PFSK-1 (cell line): ENCODE measurements around the gene MTFR2.

Source experiments
- POLR2AphosphoS5 ChIP-seq: IDR thresholded peaks from 2 replicates; pipeline ENCODE4 v1.6.1; 2012; ENCODE audit warnings: low read depth, mild to moderate bottlenecking, control low read depth, low read length, moderate library complexity
- SIN3A ChIP-seq: IDR thresholded peaks from 2 replicates; pipeline ENCODE4 v1.6.1; 2012; ENCODE audit warnings: mild to moderate bottlenecking, low read length, moderate library complexity, borderline replicate concordance; ENCODE audit not compliant: insufficient read depth
- TAF1 ChIP-seq: IDR thresholded peaks from 2 replicates; pipeline ENCODE4 v1.6.1; 2012; ENCODE audit warnings: low read length, control low read depth, borderline replicate concordance; ENCODE audit not compliant: insufficient read depth
- TF ChIP-seq, protein P1 (sequence below), 2 experiments: IDR thresholded peaks; 2 replicates each; pipeline versions ENCODE4 v1.6.1 to v1.8.0; 2011 to 2012; ENCODE audit warnings: low read depth in 2 of 2, low read length in 2 of 2, control low read depth in 1 of 2, inconsistent platforms in 1 of 2, mild to moderate bottlenecking in 1 of 2, moderate library complexity in 1 of 2; ENCODE audit not compliant: insufficient read depth in 1 of 2

DNA sequence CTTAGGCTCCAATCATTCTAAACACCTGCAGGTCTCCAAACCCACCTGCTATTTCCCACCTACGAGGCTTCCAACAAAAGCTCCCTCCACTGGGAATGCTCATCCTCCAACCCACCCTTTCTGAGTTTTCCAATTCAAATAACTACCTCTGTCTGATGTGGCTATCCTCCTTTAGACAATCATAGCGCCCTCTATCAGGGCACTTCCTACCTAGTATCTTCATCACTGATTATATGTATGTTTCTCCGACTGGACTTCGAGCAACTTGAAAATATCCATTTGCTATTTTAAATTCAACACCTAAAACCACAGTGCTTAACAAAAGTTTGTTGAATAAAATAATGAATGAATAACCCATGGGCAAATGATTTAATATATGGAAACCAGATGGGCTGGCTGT lies 41.3 kb downstream of the MTFR2 start:
- TF ChIP-seq, protein P1, sequence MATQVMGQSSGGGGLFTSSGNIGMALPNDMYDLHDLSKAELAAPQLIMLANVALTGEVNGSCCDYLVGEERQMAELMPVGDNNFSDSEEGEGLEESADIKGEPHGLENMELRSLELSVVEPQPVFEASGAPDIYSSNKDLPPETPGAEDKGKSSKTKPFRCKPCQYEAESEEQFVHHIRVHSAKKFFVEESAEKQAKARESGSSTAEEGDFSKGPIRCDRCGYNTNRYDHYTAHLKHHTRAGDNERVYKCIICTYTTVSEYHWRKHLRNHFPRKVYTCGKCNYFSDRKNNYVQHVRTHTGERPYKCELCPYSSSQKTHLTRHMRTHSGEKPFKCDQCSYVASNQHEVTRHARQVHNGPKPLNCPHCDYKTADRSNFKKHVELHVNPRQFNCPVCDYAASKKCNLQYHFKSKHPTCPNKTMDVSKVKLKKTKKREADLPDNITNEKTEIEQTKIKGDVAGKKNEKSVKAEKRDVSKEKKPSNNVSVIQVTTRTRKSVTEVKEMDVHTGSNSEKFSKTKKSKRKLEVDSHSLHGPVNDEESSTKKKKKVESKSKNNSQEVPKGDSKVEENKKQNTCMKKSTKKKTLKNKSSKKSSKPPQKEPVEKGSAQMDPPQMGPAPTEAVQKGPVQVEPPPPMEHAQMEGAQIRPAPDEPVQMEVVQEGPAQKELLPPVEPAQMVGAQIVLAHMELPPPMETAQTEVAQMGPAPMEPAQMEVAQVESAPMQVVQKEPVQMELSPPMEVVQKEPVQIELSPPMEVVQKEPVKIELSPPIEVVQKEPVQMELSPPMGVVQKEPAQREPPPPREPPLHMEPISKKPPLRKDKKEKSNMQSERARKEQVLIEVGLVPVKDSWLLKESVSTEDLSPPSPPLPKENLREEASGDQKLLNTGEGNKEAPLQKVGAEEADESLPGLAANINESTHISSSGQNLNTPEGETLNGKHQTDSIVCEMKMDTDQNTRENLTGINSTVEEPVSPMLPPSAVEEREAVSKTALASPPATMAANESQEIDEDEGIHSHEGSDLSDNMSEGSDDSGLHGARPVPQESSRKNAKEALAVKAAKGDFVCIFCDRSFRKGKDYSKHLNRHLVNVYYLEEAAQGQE (IDR thresholded peaks at IDR 0.05; ENCODE audit: insufficient read depth in 1 of 2, low read depth in 2 of 2, low read length in 2 of 2) = no peak
- TF ChIP-seq POLR2AphosphoS5 (no peak), SIN3A (no peak), TAF1 (no peak)
